ENCODE results near the gene CYCS.

- no peak for TF ChIP-seq POLR2A (IDR thresholded peaks at IDR 0.05; ENCODE audit: low read length)
- no peak for TF ChIP-seq GATA1 (IDR thresholded peaks at IDR 0.05; ENCODE audit: low read depth, low read length)
Observed at GRCh38 chr7:25143763-25144162, 18.7 kb upstream of the CYCS start.
